OCI-LY7 (cell line): Measurements from ENCODE around the gene OSBPL6.

ENCODE experiments used
- CTCF ChIP-seq: fragments of 200-600 bp; sonication (generic); conservative IDR thresholded peaks from 2 replicates; pipeline ENCODE4 v1.5.1; 2014; ENCODE audit warnings: mild to moderate bottlenecking, antibody characterized with exemption, low read length, moderate library complexity, mixed read lengths
- EZH2phosphoT487 ChIP-seq: fragments of 200-600 bp; sonication (generic); IDR thresholded peaks from 2 replicates; pipeline ENCODE4 v1.6.1; 2018; ENCODE audit warnings: low read depth, borderline replicate concordance, mild to moderate bottlenecking, mixed run types, antibody characterized with exemption, low read length, moderate library complexity, mixed read lengths

GRCh38 chr2:178418426-178418825 lies 224.1 kb downstream of the OSBPL6 start:
- TF ChIP-seq EZH2phosphoT487 (no peak), CTCF (no peak)
